SJCRH30 (cell line): ENCODE measurements around the gene TUSC1. TPM values are rescaled to one million over a fixed set of nuclear protein-coding genes. Genes with fewer than 3 reads are reported as not detected.
"Not testable (repeated sequence)": the region's sequence is repeated elsewhere in the genome, so short reads cannot be mapped to it uniquely, and the experiment has no call there.

Experiments used
- DNase-seq, 2 experiments: peaks; one replicate each; pipeline ENCODE4 v3.0.0-alpha.2; 2015 to 2020
- H3K27ac ChIP-seq: fragments of 250-450 bp; sonication (Bioruptor Pico); 2 replicates; pipeline ENCODE4 v1.5.1; 2020; ENCODE audit warnings: mild to moderate bottlenecking, moderate library complexity
- H3K27me3 ChIP-seq: fragments of 250-450 bp; sonication (Bioruptor Pico); 2 replicates; pipeline ENCODE4 v1.5.1; 2020; ENCODE audit warnings: mild to moderate bottlenecking, moderate library complexity
- H3K36me3 ChIP-seq: fragments of 250-450 bp; sonication (Bioruptor Pico); 2 replicates; pipeline ENCODE4 v1.5.1; 2020; ENCODE audit warnings: mild to moderate bottlenecking, moderate library complexity
- H3K4me1 ChIP-seq: fragments of 250-450 bp; sonication (Bioruptor Pico); 2 replicates; pipeline ENCODE4 v1.5.1; 2020; ENCODE audit warnings: mild to moderate bottlenecking, moderate library complexity
- H3K4me3 ChIP-seq: fragments of 250-450 bp; sonication (Bioruptor Pico); 2 replicates; pipeline ENCODE4 v1.5.1; 2020; ENCODE audit warnings: mild to moderate bottlenecking, moderate library complexity
- H3K9me3 ChIP-seq: fragments of 250-450 bp; sonication (Bioruptor Pico); replicated peaks from 2 replicates; pipeline ENCODE4 v1.5.1; 2020; ENCODE audit warnings: mild to moderate bottlenecking, moderate library complexity
- total RNA-seq: library from RNA; depleted of rRNA; stranded (reverse); fragments of >200 nt; shearing (Covaris generic); gene quantifications from 2 replicates; pipeline ENCODE4 v1.2.3, GENCODE V29; 2014

The TUSC1 gene
- total RNA-seq, 1 experiment from 2014 or later, result 16.4 TPM

- Histone ChIP-seq H3K27me3 (no peaks in the 10 kb centered on the region), H3K4me3 (peak overlapping the region; percentile 94), H3K9me3 (no peaks in the 10 kb centered on the region), H3K36me3 (no peaks in the 10 kb centered on the region), H3K4me1 (peaks cover 8% of the 10 kb centered on the region; the same call in 1 of the 2 replicates), H3K27ac (peak overlapping the region; percentile 98)
- DNase-seq, result peak; percentile 88 to 90
Observed at GRCh38 chr9:25677301-25678146, 720 bp downstream of the TUSC1 start.

- H3K4me1 ChIP-seq, H3K4me3 ChIP-seq, H3K27me3 ChIP-seq, H3K9me3 ChIP-seq, H3K36me3 ChIP-seq, DNase-seq, H3K27ac ChIP-seq: not testable (repeated sequence)
Observed at GRCh38 chr9:25675858-25676257, 2.4 kb downstream of the TUSC1 start.

DNA sequence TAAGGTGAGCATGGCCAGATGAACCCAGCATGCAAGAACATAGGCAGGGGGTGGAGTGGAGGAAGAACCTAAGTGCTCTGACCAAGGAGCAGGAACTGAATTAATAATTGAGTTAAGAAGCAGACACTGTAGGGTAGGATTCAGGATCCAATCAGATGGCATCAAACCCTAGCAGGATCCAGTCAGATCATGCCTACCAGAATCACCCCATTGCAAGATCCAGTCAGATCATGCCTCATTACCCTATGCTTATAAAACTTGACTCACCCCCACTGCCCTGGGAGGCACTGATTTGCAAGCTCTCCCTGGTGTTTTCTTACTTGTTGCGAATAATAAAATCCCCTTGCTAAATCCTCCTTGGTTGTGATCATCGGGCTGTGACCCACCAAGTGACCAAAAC, 19.7 kb downstream of the TUSC1 start:
- Histone ChIP-seq H3K9me3 (no peaks in the 10 kb centered on the region), H3K4me3 (no peak overlapping the region), H3K36me3 (no peaks in the 10 kb centered on the region), H3K4me1 (no peaks in the 10 kb centered on the region), H3K27me3 (no peaks in the 10 kb centered on the region), H3K27ac (no peak overlapping the region)
- no peak for DNase-seq

DNA sequence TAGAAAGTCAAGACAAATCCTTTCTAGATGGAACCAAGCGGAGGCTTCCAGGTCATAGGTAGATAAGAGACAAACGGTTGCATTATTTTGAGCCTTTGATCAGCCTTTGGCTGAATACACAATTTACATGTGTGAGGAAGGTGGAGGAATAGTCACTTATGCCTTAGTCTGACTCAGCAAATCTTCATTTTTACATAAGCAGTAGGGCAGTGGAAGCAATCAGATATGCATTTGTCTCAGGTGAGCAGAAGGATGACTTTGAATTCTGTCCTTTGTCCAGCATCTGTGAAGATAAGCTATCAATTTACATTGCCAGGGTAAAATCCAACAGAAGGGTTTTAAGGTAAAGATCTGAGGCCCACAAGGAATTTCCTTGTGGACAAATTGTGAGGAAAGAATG, 23.8 kb downstream of the TUSC1 start:
- no peak for DNase-seq
- H3K4me1 ChIP-seq, result no peaks in the 10 kb centered on the region
- no peaks in the 10 kb centered on the region for H3K27me3 ChIP-seq
- no peaks in the 10 kb centered on the region for H3K9me3 ChIP-seq
- H3K4me3 ChIP-seq, result no peak overlapping the region
- H3K36me3 ChIP-seq, result no peaks in the 10 kb centered on the region
- no peak overlapping the region for H3K27ac ChIP-seq

GRCh38 chr9:25648116-25648515, 30.1 kb downstream of the TUSC1 start:
- no peaks in the 10 kb centered on the region for H3K9me3 ChIP-seq
- H3K4me3 ChIP-seq, result no peak overlapping the region
- no peaks in the 10 kb centered on the region for H3K27me3 ChIP-seq
- H3K4me1 ChIP-seq, result no peaks in the 10 kb centered on the region
- H3K27ac ChIP-seq, result no peak overlapping the region
- DNase-seq, result no peak
- H3K36me3 ChIP-seq, result no peaks in the 10 kb centered on the region

- H3K9me3 ChIP-seq, result no peaks in the 10 kb centered on the region
- no peak overlapping the region for H3K4me3 ChIP-seq
- no peak for DNase-seq
Observed at GRCh38 chr9:25636026-25636425, 42.2 kb downstream of the TUSC1 start.

DNA sequence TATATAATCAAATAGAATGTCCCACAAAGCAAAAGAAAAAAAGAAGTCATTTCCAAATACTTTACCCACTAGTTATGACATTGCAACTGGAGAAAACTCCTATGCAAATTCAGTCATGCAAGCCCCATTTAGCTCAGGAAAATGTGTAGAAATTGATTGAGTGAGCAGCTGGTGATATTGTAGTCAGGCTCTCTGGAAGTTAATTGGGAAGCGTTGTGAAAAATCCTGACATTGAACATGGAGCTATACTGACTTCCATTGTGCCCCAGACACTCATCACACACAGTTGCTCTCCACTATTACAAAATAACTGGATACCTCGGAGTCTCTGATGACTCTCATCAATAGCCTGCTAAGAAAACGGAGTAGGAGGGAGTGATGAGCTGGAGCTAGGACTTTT, 49.0 kb downstream of the TUSC1 start:
- DNase-seq, result no peak
- H3K4me3 ChIP-seq, result no peak overlapping the region
- no peaks in the 10 kb centered on the region for H3K4me1 ChIP-seq
- H3K36me3 ChIP-seq, result no peaks in the 10 kb centered on the region
- no peak overlapping the region for H3K27ac ChIP-seq
- no peaks in the 10 kb centered on the region for H3K27me3 ChIP-seq
- no peaks in the 10 kb centered on the region for H3K9me3 ChIP-seq

More at GRCh38 chr9:25636026-25636425, 42.2 kb downstream of the TUSC1 start:
- no peaks in the 10 kb centered on the region for H3K27me3 ChIP-seq
- H3K4me1 ChIP-seq, result no peaks in the 10 kb centered on the region
- H3K27ac ChIP-seq, result no peak overlapping the region
- no peaks in the 10 kb centered on the region for H3K36me3 ChIP-seq
